HUES48 (cell line): Measurements from ENCODE around the gene TMEM176A.

Source experiments
- H3K27ac ChIP-seq: one replicate; pipeline ENCODE4 v1.7.0; 2013; ENCODE audit warnings: low read depth, low read length, inconsistent platforms
- H3K27me3 ChIP-seq: 2 replicates; pipeline ENCODE4 v1.6.1; 2013; ENCODE audit warnings: mild to moderate bottlenecking, low read length; ENCODE audit not compliant: control insufficient read depth, insufficient read depth
- H3K36me3 ChIP-seq: 2 replicates; pipeline ENCODE4 v1.6.1; 2013; ENCODE audit warnings: low read length; ENCODE audit not compliant: control insufficient read depth, insufficient read depth
- H3K4me1 ChIP-seq: 2 replicates; pipeline ENCODE4 v1.6.1; 2013; ENCODE audit warnings: mild to moderate bottlenecking, low read length; ENCODE audit not compliant: control insufficient read depth, insufficient read depth
- H3K4me3 ChIP-seq: 2 replicates; pipeline ENCODE4 v1.5.1; 2013; ENCODE audit warnings: mild to moderate bottlenecking, low read depth, low read length
- H3K9ac ChIP-seq: 2 replicates; pipeline ENCODE4 v1.6.1; 2013; ENCODE audit warnings: mild to moderate bottlenecking, low read depth, low read length, moderate library complexity
- H3K9me3 ChIP-seq: 2 replicates; pipeline ENCODE4 v1.6.1; 2013; ENCODE audit warnings: low read length; ENCODE audit not compliant: control insufficient read depth, insufficient read depth

Gene TMEM176A

DNA sequence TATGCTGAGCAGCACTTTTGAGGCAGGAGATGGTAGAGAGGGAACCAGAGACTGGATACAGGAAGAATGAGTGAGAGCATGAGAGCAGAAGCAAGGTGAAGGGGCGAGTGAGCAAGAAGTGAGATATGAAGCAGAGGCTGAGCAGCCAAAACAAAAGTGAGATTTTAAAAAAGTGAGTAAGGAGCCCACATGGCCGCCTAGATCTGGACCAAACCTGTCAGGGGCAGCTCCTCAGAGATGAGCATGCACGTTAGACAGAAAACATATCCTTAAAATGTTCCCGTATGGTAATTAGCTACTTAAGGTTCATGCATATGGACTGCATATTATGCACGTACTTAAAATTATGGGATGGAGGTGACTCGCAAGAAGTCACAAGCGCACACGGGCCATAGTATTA is 22.5 kb downstream of the TMEM176A start:
- no peak overlapping the region for H3K9ac ChIP-seq
- no peak overlapping the region for H3K27ac ChIP-seq
- no peaks in the 10 kb centered on the region for H3K27me3 ChIP-seq
- no peaks in the 10 kb centered on the region for H3K9me3 ChIP-seq
- H3K4me1 ChIP-seq: no peaks in the 10 kb centered on the region
- H3K36me3 ChIP-seq: no peaks in the 10 kb centered on the region
- H3K4me3 ChIP-seq: no peak overlapping the region

DNA sequence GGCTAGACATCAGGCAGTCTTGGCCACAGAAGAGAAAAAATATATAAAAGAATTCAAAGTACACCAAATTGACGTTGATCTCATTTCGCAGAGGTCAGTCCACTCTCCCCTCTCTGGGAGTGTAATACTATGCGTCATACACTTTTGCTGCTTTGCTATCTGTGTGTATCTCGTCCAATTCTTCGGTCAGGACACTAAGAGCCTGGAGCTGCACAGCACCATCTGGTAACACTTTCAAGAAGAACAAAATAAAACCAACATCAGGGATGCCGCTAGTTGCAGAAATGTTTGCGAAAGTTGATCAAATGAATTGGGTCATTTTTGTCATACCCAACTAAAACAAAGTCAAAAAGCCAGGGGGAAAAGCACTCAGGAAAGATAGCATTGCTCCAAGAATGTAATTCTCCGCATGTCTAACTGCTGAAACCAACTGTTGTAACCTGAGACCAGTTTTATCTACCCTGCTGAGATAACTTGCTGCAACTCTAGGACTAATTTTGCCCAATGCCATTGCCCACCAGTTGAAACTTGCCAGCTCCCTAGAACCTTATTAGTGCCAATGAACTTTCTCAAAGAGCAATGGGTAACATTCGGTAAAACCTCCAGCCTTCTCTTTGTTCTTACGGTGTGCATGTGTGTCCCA is 23.0 kb downstream of the TMEM176A start:
- Histone ChIP-seq H3K36me3 (no peaks in the 10 kb centered on the region), H3K4me3 (no peak overlapping the region), H3K27me3 (no peaks in the 10 kb centered on the region), H3K27ac (no peak overlapping the region), H3K4me1 (no peaks in the 10 kb centered on the region), H3K9ac (no peak overlapping the region), H3K9me3 (no peaks in the 10 kb centered on the region)

DNA sequence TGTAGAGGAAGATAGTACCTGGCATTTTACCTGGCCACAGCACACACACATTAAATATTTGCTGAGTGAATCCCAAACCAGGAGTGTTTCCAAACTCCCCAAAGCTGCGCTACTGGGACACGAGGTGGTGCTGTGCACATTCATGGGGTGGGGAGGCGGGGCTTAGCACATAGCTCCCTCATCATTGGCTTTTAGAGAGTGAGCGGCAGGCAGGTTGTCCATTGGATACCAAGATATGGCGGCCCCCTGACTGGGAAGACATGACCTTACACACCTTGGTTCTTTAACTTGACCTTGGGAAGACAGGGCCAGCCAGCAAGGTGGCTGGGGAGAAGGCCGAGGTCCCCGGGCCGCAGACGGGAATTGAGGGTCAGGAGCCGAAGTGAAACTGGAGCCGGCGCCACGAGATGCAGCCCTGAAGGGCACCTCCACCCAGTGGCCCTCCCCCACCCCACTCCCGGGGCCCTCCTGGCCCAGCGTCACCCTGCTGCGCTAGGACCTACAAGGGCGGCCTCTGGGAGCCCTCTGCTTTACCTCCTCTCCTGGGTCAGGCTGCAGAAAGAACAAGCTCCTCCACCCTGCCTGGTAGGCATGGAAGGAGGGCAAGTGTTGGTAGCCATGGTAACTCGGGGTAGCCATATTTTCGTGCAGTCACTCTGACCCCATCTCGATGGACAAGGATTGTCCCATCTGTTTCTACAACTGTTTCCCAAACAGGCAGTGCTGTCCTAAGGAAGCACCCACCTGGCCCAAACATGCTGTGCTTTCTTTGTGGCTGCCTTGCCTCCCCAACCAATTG is 24.0 kb downstream of the TMEM176A start:
- Histone ChIP-seq H3K4me3 (no peak overlapping the region), H3K9ac (no peak overlapping the region), H3K27me3 (no peaks in the 10 kb centered on the region), H3K4me1 (no peaks in the 10 kb centered on the region), H3K36me3 (no peaks in the 10 kb centered on the region), H3K9me3 (no peaks in the 10 kb centered on the region), H3K27ac (no peak overlapping the region)

DNA sequence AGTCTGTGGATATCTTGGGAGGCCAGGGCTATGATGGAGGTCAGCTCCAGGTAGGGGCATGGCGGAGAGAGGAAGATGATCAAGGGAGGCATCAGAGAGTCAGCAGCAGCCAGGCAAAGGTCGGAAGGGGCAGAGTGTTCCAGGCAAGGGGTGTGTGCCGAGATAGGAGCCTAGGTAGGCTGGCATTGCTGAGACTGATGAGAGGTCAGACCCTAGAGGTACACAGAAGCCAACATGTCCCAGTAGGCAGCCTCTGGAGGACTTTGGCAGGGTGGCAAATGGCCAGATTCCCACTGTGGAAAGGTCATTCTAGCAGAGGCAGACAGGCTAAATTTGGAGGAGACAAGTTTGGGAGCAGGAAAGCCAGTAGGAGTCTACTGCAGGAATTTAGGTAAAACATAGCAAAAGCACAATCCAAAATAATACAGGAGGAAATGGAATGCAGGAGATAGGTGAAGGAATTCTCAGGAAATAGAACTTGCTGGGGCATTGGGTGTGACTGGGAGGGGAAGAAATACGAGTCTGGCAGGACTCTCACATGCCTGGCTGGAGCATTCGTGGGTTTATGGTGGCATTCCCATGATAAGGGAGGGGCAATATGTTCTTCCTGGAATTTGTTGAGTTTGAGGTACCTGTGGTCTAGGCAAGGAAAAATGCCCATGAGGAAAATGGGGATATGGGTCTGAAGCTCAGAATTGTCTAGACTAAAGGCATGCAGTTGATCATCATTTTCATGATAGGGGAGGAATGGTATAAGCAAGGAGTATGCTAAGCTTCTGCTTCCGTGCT is 25.7 kb downstream of the TMEM176A start:
- Histone ChIP-seq H3K36me3 (no peaks in the 10 kb centered on the region), H3K9me3 (no peaks in the 10 kb centered on the region), H3K4me1 (no peaks in the 10 kb centered on the region), H3K27me3 (no peaks in the 10 kb centered on the region), H3K27ac (no peak overlapping the region), H3K9ac (no peak overlapping the region), H3K4me3 (no peak overlapping the region)

DNA sequence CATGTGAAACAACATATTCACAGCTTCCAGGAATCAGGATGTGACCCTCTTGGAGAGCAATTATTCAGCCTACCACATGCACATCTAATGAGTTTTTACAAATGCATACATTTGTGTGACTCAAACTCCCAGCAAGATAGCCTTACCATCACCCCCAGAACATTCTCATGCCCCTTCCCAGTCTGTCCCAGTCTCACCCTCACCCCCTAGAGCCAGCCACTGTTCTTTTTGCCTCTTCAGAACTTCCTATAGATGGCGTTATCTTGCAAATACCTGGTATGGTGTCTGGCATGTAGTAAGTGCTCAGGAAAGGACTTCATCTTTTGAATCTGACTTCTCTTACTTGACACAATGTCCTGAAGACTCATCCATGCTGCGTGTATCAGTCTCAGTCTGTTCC is 27.8 kb downstream of the TMEM176A start:
- Histone ChIP-seq H3K4me3 (no peak overlapping the region), H3K27ac (no peak overlapping the region), H3K27me3 (no peaks in the 10 kb centered on the region), H3K9ac (no peak overlapping the region), H3K36me3 (no peaks in the 10 kb centered on the region), H3K9me3 (no peaks in the 10 kb centered on the region), H3K4me1 (no peaks in the 10 kb centered on the region)

DNA sequence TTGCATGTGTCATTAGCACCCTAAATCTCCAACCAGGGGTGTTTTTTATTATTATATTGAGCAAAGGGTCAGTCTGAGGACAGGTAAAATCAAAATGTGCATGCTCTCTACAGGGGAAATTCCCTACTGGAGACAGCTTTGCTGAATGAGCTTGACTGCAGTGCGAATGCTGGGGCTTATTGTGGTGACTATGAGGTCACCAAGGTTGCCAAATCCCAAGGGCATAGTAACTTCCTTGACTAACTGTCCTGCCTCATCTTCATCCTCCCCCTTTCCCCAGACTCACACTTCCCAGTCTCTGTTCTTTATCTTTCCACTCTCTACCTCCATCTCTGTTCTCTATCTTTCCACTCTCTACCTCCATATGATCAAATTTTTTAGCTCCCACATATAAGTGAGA is 28.9 kb downstream of the TMEM176A start:
- Histone ChIP-seq H3K4me1 (no peaks in the 10 kb centered on the region), H3K9me3 (no peaks in the 10 kb centered on the region), H3K36me3 (no peaks in the 10 kb centered on the region), H3K27ac (no peak overlapping the region), H3K27me3 (no peaks in the 10 kb centered on the region), H3K4me3 (no peak overlapping the region), H3K9ac (no peak overlapping the region)

DNA sequence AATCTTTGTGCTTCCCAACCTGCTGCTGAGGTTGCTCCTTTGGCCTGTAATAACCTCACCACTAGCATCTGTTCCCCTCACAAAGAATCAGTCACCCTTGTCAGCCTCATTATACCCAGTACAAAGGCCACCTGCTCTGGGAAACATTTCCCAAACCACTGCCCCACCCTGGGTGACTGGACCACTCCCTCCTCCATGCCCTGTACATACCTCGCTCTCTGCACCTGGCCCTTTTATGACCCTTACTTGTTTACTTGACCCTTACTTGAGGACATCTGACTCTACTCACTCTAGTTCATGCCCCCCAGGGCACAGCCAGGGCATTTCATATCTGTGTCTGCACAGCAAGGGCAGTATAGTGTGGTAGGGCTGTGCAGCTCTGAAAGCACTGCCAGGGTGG is 30.4 kb downstream of the TMEM176A start:
- Histone ChIP-seq H3K27ac (no peak overlapping the region), H3K9ac (no peak overlapping the region), H3K27me3 (no peaks in the 10 kb centered on the region), H3K4me3 (no peak overlapping the region), H3K4me1 (no peaks in the 10 kb centered on the region), H3K9me3 (no peaks in the 10 kb centered on the region), H3K36me3 (no peaks in the 10 kb centered on the region)

DNA sequence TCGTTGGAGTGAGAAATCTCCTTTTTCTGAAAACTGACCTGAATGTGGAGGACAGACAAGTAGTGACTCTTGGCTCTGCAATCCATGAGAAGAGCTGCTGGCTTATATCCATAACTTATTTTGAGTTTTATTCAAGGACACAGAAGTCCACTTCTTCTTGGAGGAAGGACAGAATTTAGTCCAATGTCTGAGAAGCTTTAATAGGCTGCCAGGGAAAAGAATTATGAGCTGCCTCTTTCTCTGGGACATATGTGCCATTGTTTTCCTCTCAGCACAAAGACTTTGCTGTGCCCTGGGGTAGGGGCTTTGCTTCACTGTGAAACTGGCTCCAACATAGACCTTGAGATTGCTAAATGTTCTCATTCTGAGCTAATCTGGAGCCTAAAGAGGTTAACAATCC is 31.3 kb downstream of the TMEM176A start:
- H3K9me3 ChIP-seq: no peaks in the 10 kb centered on the region
- H3K4me1 ChIP-seq: no peaks in the 10 kb centered on the region
- no peak overlapping the region for H3K27ac ChIP-seq
- H3K27me3 ChIP-seq: no peaks in the 10 kb centered on the region
- H3K4me3 ChIP-seq: no peak overlapping the region
- H3K9ac ChIP-seq: no peak overlapping the region
- no peaks in the 10 kb centered on the region for H3K36me3 ChIP-seq

DNA sequence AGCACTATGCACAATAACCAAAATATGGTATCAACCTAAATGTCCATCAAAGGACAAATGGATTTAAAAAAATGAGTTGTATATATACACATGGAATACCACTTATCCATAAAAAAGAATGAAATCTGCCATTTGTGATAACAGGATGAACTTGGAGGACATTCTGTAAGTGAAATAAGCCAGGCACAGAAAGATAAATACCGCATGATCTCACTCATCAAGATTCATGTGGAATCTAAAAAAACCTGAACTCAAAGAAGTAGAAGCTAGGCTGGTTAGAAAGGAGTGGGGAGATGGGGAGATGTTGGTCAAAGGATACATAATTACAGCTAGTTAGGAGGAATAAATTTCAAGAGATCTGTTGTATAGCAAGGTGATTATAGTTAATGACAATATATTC is 34.5 kb downstream of the TMEM176A start:
- no peaks in the 10 kb centered on the region for H3K9me3 ChIP-seq
- no peak overlapping the region for H3K4me3 ChIP-seq
- H3K27me3 ChIP-seq: no peaks in the 10 kb centered on the region
- no peaks in the 10 kb centered on the region for H3K4me1 ChIP-seq
- H3K36me3 ChIP-seq: no peaks in the 10 kb centered on the region
- H3K27ac ChIP-seq: no peak overlapping the region
- H3K9ac ChIP-seq: no peak overlapping the region

DNA sequence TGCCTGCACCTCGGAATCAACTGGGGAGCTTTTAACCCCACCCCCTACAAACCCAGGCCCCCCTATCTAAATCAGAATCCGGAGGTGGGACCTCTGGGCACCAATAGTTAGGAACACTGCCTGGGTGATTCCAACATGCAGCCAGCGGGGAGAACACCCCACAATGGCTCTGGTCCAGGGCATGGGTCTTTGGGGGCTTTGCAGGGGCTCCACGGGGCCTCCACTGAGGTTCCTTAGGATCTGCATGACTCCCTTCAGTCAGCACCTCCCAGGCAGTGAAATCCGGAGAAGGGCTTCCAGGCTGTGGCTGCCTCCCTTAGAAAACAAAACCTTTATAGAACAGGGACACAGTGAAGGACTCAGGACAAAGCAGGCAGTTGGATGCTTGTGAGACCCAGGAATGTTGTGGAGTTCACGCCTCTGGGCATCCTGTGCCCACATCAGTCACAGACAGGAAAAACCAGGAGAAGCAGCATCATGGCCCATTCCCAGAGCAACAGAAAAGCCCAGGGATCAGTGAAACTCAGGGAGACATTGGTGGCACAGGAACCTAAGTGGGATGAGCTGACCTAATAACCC is 35.2 kb downstream of the TMEM176A start:
- H3K9ac ChIP-seq: no peak overlapping the region
- H3K4me1 ChIP-seq: no peaks in the 10 kb centered on the region
- H3K27ac ChIP-seq: no peak overlapping the region
- H3K9me3 ChIP-seq: no peaks in the 10 kb centered on the region
- no peak overlapping the region for H3K4me3 ChIP-seq
- no peaks in the 10 kb centered on the region for H3K27me3 ChIP-seq
- no peaks in the 10 kb centered on the region for H3K36me3 ChIP-seq
